GM21447 (cell line): ENCODE data around the gene ITGA1.

Experiments
- ATAC-seq: cut with Tn5 transposase; IDR thresholded peaks from one replicate; pipeline ENCODE4 v1.9.1; 2021; ENCODE audit not compliant: unreplicated experiment

The ITGA1 gene

DNA sequence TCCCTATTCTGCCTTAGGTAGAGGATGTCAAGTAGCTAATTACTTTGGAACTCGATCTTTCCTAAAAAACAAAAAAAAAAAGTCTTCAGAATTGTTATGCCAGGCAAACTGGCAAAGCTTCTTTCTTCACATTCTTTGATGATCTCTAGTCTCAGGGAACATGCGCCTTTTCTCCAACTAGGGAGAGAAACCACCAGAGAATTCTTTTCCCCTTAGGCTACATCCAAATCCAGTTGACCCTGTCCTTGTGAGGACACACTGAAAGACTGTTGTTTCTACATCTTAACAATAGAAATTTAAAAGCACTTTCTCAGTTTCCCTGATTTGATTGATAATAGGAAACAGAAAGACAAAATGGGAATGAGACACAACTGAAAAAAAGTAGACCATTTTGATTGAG is 106.7 kb downstream of the ITGA1 start:
- no peak for ATAC-seq

DNA sequence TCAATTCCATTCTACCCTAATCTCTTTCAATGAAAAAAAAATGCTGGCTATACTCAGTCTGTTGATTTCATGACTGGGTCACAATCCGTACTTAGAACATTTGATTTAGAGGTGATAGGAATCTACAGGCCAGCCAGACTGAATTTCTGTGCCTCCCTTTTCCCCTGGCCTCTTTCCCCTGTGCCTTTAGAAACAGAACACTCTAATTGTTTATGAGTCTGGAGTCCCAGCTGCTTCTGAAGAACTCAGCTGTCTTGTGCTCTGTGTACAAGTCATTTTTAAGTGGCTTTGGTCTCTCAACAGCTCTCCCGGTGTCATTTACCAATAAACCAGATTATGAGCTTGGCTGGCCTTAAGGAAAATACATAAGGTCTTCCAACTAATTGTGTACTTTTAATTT is 107.4 kb downstream of the ITGA1 start:
- ATAC-seq = no peak

DNA sequence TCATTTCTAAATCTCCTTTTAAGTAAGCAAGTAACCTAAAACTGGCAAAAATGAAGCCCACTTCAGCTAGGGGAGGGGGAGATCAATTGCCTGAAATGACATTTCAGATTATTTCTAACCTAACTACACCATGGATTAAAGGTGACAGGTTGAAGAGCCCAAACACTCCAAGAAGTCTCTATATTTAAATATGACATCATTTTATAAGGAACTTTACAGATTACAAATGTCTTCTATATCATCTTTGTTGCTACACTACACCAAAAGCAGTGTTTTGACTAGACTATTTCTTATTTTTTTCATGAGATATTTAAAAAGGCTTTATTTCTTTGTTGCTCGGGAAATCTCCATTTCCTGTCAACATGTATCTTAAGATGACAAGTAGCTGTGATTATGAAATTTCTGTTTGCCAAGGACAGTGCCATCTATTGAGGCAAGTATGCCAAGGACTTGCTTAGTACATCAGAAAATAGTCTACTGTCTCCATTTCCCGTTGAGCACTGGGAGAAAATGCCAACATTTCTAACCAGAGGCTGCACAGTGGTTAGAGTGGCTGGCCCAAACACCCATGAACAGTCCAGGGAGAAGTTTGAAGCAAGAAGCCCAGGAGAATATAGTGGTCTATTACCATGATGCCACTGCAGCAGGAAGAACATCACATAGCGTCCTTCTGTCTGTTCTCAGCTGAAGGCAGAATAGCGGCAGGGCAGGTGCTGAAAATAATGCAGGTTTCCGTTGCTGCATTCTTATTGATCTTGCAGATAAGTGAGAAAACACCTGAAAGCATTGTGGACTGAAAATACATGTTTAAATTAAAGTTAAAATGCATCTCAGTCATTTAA is 108.1 kb downstream of the ITGA1 start:
- ATAC-seq = no peak

DNA sequence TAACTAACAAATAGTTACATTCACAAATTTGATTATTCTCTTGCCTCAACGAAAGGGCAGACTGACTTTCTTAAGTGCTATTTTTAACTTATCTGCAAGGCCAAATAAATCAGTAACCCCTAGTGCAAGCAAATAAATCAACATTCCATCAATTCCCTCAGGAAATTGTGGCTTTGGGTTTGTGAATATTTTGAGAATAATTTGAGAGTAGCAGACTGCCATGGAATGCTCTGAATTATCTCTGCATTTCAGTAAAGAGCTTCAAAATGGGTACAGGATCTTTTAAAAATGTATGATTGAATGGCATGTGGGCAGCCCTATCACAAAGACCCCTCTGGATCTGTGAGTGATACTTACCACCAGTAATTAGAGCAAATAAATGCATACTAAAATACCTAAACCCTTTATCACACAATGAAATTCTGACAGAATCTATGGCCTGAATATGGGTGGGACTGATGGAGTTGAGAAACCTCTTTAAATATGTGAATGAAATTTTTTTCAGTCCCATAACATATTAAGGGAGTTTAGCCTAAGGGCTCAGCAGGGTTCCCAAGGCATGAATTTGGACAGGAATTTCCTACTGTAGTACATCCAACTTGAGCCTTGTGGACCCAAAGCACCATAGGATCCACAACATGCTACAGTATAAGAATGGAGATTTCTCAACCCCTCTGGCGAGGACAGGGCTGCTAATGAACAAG is 109.0 kb downstream of the ITGA1 start:
- ATAC-seq = no peak

DNA sequence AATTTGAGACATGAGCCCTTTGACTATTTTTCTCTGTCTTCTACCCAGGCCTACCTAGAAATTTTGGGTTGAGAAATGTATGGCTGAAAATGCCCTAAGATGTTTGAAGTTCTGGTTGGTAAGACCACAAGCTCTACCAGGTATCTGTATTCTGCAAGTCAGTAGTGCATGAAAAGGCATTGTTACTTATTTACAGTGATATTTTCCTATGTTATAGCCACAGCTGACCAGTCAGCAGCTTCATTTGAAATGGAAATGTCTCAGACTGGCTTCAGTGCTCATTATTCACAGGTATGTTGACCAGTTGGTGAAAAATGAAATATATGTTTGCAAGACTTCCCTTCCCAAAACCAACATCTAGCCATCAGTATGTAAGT is 109.5 kb downstream of the ITGA1 start:
- no peak for ATAC-seq

DNA sequence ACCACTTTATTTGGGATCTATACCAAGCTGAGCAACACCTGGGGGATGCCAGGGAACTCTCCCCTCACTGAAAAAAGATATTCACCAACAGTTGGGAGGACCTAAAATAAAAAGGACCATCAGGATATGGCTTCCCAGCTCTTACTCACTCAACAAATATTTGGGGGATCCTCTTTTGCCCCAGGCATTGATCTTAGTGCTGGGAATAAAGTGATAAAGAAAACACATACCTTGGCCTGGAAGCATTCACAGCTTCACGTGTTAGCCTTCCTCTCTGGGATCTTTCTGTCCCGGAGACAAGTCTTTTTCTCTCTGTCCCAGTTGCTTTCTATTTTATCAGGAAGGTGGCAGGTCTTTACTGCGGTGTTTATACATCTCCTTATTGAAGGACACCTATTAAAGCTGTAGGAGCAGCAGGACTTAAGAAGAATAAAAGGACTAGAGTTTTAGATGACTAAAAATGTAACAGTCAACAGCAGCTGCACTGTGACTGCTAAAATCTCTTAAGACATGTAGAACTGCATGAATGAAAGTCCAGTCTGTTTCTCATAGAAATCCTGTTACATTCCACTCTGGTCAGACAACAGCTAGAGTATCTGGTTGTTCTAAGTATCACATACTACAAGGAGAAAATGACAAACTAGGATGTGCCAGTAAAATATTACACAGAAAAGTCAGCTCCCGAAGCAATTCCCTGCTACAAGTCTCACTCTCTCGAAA is 111.4 kb downstream of the ITGA1 start:
- no peak for ATAC-seq

DNA sequence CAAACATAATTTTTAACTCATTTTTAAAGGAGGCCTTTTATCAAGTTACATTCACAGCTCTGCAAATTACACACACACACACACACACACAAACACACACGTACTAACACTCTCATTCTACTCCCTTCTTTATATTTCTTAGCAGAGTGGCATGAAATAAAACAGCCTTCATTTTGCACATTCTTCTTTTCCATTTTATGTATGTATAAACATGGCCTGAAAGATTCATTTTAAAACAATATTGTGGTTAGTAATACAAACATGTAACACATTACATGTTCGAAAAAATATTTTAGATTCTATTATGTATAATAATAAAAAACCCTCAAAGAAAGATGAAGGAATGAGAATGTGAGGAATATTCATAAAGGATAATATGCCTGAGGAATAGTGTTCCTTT is 115.4 kb downstream of the ITGA1 start:
- ATAC-seq = no peak

DNA sequence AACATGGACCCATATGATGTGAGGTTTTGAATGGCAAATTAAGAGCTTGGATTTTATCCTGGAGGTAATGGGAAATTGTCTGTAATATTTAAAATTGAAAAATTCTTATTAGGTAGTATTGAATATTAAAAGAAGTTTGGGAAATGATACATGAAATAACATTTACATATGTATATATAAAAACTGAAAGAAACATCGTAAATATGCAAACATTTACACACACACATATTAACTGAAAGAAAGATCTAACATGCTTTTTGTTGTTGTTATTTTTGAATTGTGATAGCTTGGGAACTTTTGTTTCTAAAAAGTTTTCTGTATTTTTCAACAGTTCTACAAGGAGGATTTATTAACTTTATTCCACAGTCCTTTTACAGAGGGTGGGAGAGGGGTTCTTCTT is 118.6 kb downstream of the ITGA1 start:
- ATAC-seq = no peak

DNA sequence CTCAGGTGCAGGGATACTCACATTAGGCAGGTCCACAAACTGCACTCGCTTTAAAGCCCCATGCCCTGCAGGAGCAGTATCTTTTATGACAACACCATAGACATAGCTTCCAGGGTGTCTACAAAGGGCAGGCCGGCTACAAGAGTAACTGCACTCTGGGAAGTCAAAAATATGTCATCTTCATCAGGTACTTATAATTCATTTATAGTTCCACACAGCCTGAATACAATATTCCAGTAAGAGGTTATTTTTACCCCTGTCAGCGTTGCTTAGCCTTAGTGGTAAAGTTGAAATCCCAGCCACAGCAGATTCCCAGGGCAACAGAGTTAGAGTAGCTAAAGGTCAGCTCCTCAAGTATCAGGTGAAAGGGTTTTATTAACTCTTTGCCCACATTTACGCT is 119.1 kb downstream of the ITGA1 start:
- no peak for ATAC-seq

DNA sequence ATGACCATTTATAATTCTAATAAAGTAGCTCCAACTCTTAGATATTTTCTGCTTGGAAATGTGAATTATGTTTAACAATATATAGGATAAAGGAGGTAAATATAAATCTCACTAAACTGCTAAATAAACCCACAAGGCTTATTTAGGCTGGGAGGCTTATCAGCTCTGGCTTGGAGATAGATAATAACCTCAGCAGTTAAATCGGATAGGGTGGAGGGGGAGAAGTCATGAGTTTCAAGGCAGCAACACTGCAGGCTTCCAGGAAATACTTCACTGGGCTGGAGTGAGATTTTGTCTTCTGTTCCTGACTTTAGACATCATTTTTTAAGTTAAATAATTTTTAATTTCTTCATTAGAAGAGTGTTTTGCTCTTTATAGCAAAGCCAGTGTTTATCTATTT is 121.5 kb downstream of the ITGA1 start:
- no peak for ATAC-seq

DNA sequence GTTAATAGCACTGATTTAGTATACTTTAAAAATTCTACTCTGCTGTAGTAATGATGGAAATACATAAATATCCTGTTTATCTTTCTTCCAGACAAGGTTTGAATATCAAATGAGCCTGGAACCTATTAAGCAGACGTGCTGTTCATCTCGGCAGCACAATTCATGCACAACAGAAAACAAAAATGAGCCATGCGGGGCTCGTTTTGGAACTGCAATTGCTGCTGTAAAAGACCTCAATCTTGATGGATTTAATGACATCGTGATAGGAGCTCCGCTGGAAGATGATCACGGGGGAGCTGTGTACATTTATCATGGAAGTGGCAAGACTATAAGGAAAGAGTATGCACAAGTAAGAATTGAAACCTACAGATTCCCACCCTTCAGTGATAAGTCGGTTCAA is 122.4 kb downstream of the ITGA1 start:
- no peak for ATAC-seq

DNA sequence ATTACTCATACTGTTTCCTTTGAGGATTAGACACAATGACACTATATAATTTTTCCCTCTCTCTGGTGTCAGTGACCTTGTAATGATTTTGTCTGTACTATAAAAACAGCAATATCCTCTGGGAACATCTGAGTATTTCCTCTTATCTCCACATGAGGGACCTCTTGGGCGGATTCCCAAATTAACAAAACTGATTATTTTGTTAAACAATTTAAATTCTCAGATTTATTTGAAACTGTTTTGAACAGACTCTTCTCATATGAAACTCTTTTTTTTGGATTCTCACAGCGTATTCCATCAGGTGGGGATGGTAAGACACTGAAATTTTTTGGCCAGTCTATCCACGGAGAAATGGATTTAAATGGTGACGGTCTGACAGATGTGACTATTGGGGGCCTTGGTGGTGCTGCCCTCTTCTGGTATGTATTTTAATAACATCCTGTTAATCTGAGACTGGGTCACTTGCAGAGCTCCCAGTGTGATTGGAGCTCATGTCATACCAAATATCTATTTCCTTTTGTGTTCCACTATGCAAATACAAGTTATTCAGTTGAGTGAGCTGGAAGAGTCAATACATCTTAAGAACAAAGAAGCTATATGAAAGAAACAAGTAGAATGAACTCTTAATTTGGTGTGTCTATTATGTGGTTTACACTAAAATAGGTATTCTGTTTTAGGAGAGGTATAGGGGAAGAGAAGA is 127.6 kb downstream of the ITGA1 start:
- peak; percentile 99 for ATAC-seq

DNA sequence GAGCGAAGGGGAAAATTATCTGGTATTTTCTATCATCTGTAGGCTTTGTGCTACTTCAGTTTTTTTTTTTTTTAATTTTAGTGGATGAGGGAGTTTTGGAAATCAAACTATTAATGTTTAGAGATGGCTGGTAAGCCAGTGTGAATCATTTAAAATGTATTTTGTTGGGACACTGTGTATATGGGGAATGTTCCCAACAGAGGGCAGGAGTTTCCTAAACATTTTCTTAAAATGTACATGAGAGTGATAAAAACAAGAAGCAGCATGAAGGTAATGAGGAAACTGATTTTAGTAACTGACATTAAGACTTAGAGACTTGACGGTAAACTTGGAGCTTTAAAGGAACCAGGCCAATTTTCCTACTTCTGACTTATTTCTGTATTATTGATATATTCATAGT is 133.2 kb downstream of the ITGA1 start:
- ATAC-seq = no peak

DNA sequence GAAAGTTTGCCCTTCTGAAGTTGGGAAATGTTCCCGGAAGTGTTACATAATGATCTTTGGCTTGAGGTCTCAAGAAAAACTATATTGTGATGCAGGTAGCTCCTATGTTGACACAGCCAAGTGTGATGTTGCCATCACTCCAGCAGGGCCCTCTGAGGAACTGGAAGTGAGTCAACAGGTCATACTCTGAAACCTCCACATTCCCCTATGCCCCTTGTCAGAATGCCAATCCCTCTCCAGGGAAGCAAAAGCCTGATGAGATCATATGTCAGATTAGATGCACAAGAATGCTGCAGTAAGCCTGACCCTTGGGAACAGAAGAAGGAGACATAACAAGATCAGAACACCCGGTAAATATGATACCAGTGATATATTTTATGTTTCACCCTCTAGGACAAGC is 134.7 kb downstream of the ITGA1 start:
- ATAC-seq = no peak

DNA sequence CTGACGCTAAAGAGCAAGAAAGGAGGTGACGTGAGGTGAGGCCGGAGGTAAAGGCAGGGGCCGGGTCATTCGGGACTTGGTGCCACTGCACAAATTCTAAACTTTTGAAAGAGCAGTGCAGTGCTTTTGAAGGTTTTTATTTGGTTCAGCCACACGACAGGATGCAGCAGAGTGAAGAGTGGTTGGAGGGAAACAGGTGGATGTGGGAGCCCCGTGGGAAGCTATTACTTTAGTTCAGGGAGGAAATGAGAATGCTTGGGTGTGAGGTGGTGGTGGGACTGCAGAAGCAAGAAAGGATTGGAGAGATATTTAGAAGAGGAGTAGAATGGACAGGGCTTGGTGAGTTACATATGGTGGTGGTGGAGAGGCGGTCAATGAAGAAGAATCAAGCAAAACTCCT is 136.7 kb downstream of the ITGA1 start:
- no peak for ATAC-seq

DNA sequence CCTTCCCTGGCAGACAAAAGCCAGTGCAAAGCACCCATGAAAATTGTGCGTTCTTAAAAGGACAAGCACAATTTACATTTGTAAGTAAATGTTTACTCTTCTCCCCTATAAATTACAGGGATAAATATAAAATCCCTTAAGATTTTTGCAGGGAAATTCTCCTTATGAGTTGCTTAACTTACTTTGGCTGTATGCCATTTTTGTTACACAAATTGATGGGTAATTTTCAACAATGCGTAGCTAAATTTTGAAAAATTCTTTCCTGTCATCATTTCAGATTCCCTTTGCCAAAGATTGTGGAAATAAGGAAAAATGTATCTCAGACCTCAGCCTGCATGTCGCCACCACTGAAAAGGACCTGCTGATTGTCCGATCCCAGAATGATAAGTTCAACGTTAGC is 137.3 kb downstream of the ITGA1 start:
- no peak for ATAC-seq

DNA sequence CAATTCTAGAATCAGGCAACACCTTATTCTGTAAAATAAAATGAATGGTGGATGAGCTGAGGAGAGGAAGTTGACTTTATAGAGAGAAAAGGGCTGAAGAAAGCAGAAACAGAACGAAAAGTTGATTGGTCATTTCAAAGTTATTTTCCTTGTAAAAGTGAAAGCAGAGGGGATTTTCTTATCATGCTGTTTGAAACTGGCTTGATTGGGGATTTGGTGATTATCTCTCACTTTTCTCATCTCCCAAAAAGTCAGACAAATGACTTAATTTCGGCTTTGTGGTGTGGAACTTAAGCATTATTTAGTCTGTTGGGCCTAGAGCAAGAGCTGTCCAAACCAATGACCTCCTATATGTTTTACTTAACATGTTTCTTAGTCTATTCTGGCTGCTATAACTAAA is 141.0 kb downstream of the ITGA1 start:
- no peak for ATAC-seq

DNA sequence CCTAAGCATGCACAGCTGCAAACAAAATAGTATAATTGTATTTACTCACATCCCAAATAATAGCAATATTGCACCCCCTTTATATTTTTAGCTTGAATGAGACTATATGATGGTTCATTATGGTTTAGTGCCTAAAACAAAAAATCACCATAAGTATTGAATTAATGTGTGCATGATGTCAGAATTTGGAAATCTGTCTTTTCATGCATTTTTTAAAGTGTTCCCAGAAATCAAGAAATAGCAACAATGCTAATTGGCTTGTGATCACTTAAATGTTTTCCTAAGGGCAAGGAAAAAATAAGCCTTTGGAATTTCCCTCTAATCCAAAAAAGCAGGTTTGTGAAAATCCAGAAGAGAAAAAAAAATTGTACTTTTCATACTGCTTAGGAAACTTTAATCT is 150.5 kb downstream of the ITGA1 start:
- no peak for ATAC-seq

DNA sequence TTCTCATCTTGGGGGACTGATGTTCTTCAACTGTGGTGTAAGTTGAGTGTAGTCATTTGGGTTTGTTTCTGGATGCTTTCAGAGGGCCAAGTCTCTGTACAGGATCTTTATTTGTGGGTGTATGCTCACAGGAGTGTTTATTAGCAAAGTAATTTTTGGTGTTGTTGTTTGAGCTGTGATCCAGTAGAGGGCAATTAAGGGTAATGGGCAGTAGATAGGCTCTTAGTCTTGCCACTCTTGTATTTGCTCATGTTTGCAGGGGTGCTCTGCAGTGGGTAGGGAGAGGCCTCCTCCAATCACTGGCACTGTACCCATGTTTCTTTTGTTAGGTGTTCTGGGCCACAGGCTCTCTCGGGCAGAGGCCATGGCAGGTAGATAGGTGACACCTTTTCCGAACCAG is 155.6 kb downstream of the ITGA1 start:
- ATAC-seq = no peak

DNA sequence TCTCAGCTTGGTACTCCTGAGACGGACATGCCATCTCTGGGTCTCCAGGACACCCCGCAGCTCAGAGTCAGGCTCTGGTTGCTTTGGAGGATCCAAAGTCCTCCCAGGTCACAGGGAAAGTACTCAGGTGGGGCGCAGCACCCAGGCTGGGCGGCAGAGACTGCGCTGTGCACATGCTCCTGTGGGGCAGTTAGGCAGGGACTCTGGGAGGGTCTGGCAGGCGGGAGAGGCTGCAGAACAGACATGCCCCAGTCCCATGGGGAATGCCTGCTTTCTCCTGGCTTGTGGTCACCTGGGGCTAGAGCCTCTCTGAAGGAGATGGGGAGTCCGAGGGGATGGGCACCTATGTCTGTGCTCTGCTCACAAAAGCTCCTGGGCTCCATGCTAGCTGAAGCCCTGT is 156.1 kb downstream of the ITGA1 start:
- ATAC-seq = no peak

DNA sequence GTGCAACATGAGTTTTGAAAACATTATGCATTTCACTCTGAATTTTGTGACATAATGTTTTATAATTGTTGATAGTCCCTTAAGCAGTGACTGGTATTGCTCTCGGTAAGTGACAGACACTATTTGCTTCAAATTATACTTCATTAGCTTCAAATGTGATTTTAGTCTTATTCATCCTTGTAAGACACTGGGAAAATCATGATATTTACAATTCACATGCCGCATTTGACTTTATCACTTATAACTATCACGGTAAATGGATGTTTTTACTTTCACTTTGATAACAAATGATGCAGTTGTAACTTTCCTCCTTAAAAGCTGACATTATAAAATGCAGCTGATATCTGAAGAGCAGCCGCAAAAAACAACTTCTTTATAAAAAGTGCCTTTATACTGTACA is 157.3 kb downstream of the ITGA1 start:
- no peak for ATAC-seq
